Hematopoietic multipotent progenitor cell treated with erythropoietin and hydrocortisone succinate and interleukin-3 and kit ligand, for 6 days (in vitro differentiated cells): ENCODE data around the gene SNRK.
A peak's percentile ranks its signal among the peaks of the same experiment; 100 is the strongest.

Source experiments
- DNase-seq: peaks from one replicate; pipeline ENCODE4 v3.0.0-alpha.2; 2015

The SNRK gene

DNA sequence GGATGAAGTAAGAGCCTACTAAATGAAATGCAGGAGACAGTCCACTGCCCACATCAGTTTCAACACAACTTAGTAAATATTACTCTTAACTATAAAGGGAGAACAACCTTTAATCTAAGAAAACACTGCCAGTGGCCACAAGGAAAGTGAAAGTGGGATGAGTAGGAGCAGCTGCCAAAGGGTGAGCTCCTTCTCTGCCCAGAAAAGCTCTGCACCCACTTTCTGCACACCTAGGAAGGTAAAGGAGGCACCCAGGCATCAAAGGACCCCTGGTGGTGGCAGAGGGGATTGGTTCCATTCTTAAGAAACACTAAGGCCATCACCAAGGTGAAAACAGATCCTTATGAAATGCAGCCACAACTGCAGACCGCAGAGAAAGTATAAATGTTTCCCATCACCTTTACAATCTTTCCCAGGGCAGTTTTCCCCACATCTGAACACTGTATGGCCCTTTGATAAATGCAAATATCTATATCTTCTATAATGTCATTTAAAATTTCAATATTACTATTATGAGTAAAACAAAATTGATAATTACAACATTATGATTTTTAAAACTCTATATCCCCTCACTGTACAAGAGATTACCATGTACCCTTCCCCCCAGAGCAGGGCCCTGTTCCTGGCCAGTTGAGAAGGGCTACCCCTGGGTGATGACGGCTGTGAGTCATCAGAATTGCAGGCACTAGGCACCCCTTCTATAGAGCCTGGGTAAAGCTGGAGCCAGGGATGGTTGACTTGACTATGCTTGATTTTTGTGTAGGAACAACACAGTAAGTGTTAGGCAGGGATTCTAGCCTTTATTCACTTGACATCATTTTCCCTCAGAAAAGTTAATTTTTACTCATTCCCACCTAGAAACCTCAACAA is 92.0 kb downstream of the SNRK start:
- DNase-seq, result peak; percentile 65

- DNase-seq, result no peak
Measured at GRCh38 chr3:43379343-43379742, 93.0 kb downstream of the SNRK start.

DNA sequence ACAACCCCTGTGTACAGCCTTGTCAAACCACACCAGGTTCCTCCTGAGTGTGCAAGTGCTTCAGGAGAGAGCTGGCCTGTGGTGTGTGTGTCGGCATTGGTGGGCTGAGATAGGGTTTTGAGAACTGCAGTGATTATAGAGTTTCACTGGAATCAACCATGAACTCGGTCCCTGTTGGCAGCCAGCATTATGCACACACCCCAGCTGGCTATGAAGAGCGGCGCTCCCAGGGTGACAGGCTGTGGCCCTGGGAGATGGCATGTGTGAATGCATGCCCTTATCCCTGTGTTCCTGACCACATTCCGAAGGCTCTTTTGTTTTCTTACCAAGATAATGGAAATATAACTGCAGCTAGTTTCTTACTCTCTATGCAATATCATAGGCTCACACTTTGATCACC is 101.8 kb downstream of the SNRK start:
- DNase-seq, result no peak

DNA sequence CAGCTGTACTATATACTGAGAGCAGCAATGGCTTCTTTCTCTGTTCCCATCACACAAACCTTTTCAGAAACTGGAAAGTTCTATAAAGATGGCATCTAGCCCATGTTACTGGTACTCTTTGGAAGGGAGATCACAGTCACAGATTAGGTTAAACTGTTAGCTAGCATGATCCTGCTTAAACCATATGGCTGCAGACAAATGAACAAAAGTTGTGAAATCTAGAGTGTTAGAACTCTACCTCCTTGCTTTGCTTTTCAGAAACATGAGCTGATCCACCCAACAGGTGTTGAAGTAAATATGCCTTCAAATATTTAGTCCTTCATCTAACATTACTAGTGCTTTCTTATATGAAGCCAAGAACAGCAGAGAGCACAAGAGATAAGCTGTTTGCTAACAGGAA is 102.6 kb downstream of the SNRK start:
- DNase-seq, result peak; percentile 42

- peak; percentile 79 for DNase-seq
Measured at GRCh38 chr3:43389388-43390254, 103.3 kb downstream of the SNRK start.

DNA sequence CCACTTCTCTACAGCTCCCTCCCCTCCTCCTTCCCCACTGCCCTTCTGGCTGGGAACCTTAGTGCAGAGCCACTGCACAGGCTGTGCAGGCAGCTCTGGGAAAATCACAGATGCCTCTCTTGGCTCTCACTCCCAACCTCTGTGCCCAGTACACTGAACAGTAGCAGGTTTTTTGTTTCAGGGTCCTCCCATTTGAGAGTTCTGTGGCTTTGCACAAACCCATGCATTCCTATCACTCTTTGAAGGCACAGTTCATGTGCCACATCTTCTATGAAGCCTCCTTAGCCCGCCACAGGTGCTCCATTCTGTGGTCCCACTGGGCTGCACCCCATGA is 103.9 kb downstream of the SNRK start:
- no peak for DNase-seq

GRCh38 chr3:43391621-43392020 is 105.3 kb downstream of the SNRK start:
- DNase-seq, result no peak

DNA sequence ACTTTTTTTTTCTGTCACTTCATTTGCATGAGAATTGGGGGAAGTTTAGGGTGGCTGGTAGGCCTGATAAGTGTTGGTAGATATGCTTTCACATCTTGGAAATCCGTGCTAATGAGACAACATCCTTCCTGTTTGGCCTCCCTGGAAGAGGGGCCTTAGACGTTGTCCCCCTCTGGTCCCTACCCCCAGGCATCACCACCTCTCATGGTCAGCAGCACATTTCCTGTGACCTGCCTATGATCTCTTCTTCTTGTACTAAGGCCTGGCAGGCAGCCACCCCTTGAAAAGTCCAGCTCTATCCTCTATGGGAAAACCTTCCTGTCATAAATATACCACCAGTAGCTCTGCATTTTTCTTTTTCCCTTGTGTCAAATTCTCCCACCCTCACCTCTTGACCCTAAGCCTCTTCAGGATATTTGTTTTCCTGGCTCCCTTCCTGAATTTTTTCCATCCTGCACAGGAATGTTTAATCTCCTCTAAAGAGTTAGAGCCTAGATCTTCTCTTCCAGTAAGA is 107.8 kb downstream of the SNRK start:
- peak; percentile 29 for DNase-seq

DNA sequence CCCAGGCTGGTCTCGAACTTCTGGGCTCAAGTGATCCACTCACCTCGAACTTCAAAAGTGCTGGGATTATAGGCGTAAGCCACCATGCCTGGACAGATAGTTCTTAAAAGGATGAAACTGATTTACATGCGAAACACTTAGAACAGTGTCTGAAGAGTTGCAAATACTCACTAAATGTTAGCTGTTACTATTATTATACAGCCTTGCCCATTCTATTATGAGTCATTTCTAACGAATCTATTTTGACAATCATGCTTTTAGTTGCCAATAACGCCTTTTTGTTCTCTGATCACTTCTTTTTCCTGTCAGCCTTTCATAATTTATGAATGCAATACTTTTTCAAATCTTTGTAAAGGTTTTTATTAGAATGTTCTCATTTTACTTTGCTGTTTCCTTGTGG is 112.7 kb downstream of the SNRK start:
- no peak for DNase-seq

DNA sequence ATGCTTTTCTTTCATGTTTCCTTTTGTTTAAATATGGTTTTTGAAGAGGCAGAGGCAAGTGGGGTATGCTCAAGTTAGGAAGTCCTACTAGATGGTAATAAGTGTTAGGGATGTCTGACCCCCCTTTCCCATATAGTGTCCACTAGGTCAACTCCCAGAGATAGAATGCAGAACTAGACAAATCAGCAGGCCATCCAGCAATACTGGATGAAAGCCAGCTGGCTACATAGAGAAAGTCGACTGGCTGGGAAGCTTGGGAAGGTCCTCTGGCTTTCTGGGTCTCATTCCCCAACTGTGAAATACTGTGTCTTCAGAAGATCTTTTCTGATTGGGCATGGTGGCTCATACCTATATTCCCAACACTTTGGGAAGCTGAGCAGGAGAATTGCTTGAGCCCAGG is 113.8 kb downstream of the SNRK start:
- DNase-seq, result no peak
